ENCODE data around the gene WWOX. TPM values are rescaled to one million over a fixed set of nuclear protein-coding genes. Genes with fewer than 3 reads are reported as not detected.
A peak's percentile ranks its signal among the peaks of the same experiment; 100 is the strongest.

WWOX gene
- total and polyA plus RNA-seq, 2 of the 13 experiments (the other 11 are each of a cell fraction or from before 2014, with no cell fraction given) = 9.1 to 37.4 TPM

GRCh38 chr16:78297066-78297666, 197.7 kb downstream of the WWOX start (continued):
- TF ChIP-seq ZNF777 (CRISPR knock-in tag; IDR thresholded peaks at IDR 0.05) (no peak), BRD4 (CRISPR knock-in tag; IDR thresholded peaks at IDR 0.05) (peak; percentile 97), ZNF333 (CRISPR knock-in tag; IDR thresholded peaks at IDR 0.05; ENCODE audit: borderline replicate concordance) (peak; percentile 51), TEAD2 (CRISPR knock-in tag; IDR thresholded peaks at IDR 0.05) (no peak), ZNF770 (CRISPR knock-in tag; IDR thresholded peaks at IDR 0.05) (peak; percentile 73), NCOA5 (CRISPR knock-in tag; IDR thresholded peaks at IDR 0.05) (no peak), ZSCAN22 (CRISPR knock-in tag; IDR thresholded peaks at IDR 0.05) (peak; percentile 46; the same call in 1 of the 2 replicates), SP4 (CRISPR knock-in tag; IDR thresholded peaks at IDR 0.05) (peak; percentile 34; the same call in 1 of the 2 replicates), ERF (CRISPR knock-in tag; IDR thresholded peaks at IDR 0.05) (peak; percentile 99), RFXAP (CRISPR knock-in tag; IDR thresholded peaks at IDR 0.05; ENCODE audit: borderline replicate concordance) (peak; percentile 92), ZFP41 (CRISPR knock-in tag; IDR thresholded peaks at IDR 0.05; ENCODE audit: borderline replicate concordance) (0 out of 2 replicates have a peak, but pooled peaks have one; percentile 55), ZSCAN29 (CRISPR knock-in tag; conservative IDR thresholded peaks at IDR 0.05) (peak; percentile 94), PAXIP1 (CRISPR knock-in tag; conservative IDR thresholded peaks at IDR 0.05) (peak; percentile 100), HHEX (CRISPR knock-in tag; IDR thresholded peaks at IDR 0.05) (peak; percentile 96), GATAD2A (CRISPR knock-in tag; IDR thresholded peaks at IDR 0.05) (peak; percentile 99), MZF1 (CRISPR knock-in tag; IDR thresholded peaks at IDR 0.05; ENCODE audit: borderline replicate concordance) (0 out of 2 replicates have a peak, but pooled peaks have one; percentile 19), NONO (IDR thresholded peaks at IDR 0.05) (no peak), NONO (CRISPR knock-in tag; conservative IDR thresholded peaks at IDR 0.05) (peak; percentile 72), ZNF337 (CRISPR knock-in tag; IDR thresholded peaks at IDR 0.05; ENCODE audit: borderline replicate concordance, low read depth) (peak; percentile 59; the same call in 1 of the 2 replicates), ZNF350 (CRISPR knock-in tag; IDR thresholded peaks at IDR 0.05; ENCODE audit: borderline replicate concordance, low read depth) (peak; percentile 91), ONECUT2 (CRISPR knock-in tag; IDR thresholded peaks at IDR 0.05) (peak; percentile 78), ZNF235 (CRISPR knock-in tag; IDR thresholded peaks at IDR 0.05; ENCODE audit: borderline replicate concordance) (no peak; the same call in 1 of the 2 replicates), ZNF225 (CRISPR knock-in tag; IDR thresholded peaks at IDR 0.05) (no peak), ZNF639 (CRISPR knock-in tag; conservative IDR thresholded peaks at IDR 0.05) (peak; percentile 72), ARNT2 (CRISPR knock-in tag; IDR thresholded peaks at IDR 0.05; ENCODE audit: low read depth) (no peak; the same call in 1 of the 2 replicates), CCDC6 (CRISPR knock-in tag; IDR thresholded peaks at IDR 0.05) (peak; percentile 83)
